Astrocyte (in vitro differentiated cells and primary cell): ENCODE measurements around the gene LY6G6D. TPM values are rescaled to one million over a fixed set of nuclear protein-coding genes. Genes with fewer than 3 reads are reported as not detected.
A peak's percentile ranks its signal among the peaks of the same experiment; 100 is the strongest.

ENCODE experiments used
- DNase-seq: peaks from one replicate; pipeline ENCODE4 v3.0.0-alpha.2; 2010; ENCODE audit warnings: low read depth
- FAIRE-seq: peaks from 2 replicates; lab custom pipeline; 2011; peaks lifted over from hg19 to GRCh38; lab: Jason Lieb, UNC
- H2AFZ ChIP-seq: 2 replicates; pipeline ENCODE4 v1.6.0; 2012; ENCODE audit warnings: low read depth, low read length, inconsistent platforms
- H3K27ac ChIP-seq: 2 replicates; pipeline ENCODE4 v1.5.1; 2011; ENCODE audit warnings: low read depth, low read length, inconsistent platforms
- H3K27me3 ChIP-seq: 2 replicates; pipeline ENCODE4 v1.6.0; 2011; ENCODE audit warnings: low read length, inconsistent platforms; ENCODE audit not compliant: insufficient read depth
- H3K36me3 ChIP-seq: 2 replicates; pipeline ENCODE4 v1.5.1; 2011; ENCODE audit warnings: low read length, inconsistent platforms; ENCODE audit not compliant: insufficient read depth
- H3K4me1 ChIP-seq: 2 replicates; pipeline ENCODE4 v1.5.1; 2011; ENCODE audit warnings: low read length, inconsistent platforms; ENCODE audit not compliant: insufficient read depth
- H3K4me2 ChIP-seq: 2 replicates; pipeline ENCODE4 v1.6.0; 2012; ENCODE audit warnings: low read length, inconsistent platforms
- H3K4me3 ChIP-seq: 2 replicates; pipeline ENCODE4 v1.5.1; 2011; ENCODE audit warnings: low read depth, mild to moderate bottlenecking, low read length, inconsistent platforms; ENCODE audit not compliant: insufficient read depth
- H3K79me2 ChIP-seq: 2 replicates; pipeline ENCODE4 v1.6.0; 2012; ENCODE audit warnings: mild to moderate bottlenecking, low read length, inconsistent platforms; ENCODE audit not compliant: insufficient read depth
- H3K9ac ChIP-seq: 2 replicates; pipeline ENCODE4 v1.6.0; 2012; ENCODE audit warnings: mild to moderate bottlenecking, low read length, inconsistent platforms
- H3K9me3 ChIP-seq: 2 replicates; pipeline ENCODE4 v1.5.1; 2012; ENCODE audit warnings: low read depth, mild to moderate bottlenecking, low read length, inconsistent platforms; ENCODE audit not compliant: insufficient read depth
- H4K20me1 ChIP-seq: 2 replicates; pipeline ENCODE4 v1.6.0; 2012; ENCODE audit warnings: low read length, inconsistent platforms; ENCODE audit not compliant: insufficient read depth
- H3K27ac Mint-ChIP-seq: one replicate; pipeline ENCODE4 v1.8.0; 2021; ENCODE audit warnings: mild to moderate bottlenecking, mixed read lengths; ENCODE audit not compliant: unreplicated experiment
- H3K27me3 Mint-ChIP-seq: one replicate; pipeline ENCODE4 v1.8.0; 2021; ENCODE audit warnings: low read depth, mixed read lengths; ENCODE audit not compliant: unreplicated experiment
- H3K36me3 Mint-ChIP-seq: one replicate; pipeline ENCODE4 v1.8.0; 2021; ENCODE audit warnings: low read depth, mixed read lengths; ENCODE audit not compliant: unreplicated experiment
- H3K4me1 Mint-ChIP-seq: one replicate; pipeline ENCODE4 v1.8.0; 2021; ENCODE audit warnings: low read depth, mixed read lengths; ENCODE audit not compliant: unreplicated experiment
- H3K4me3 Mint-ChIP-seq: one replicate; pipeline ENCODE4 v1.8.0; 2021; ENCODE audit warnings: mild to moderate bottlenecking, moderate library complexity, mixed read lengths; ENCODE audit not compliant: unreplicated experiment
- H3K9me3 Mint-ChIP-seq: one replicate; pipeline ENCODE4 v1.8.0; 2021; ENCODE audit warnings: mild to moderate bottlenecking, mixed read lengths; ENCODE audit not compliant: unreplicated experiment
- EZH2 ChIP-seq: IDR thresholded peaks from 2 replicates; pipeline ENCODE4 v1.6.1; 2012; ENCODE audit warnings: mild to moderate bottlenecking, low read length, inconsistent platforms; ENCODE audit not compliant: insufficient read depth
- total RNA-seq: library from RNA; stranded (reverse); gene quantifications from 2 replicates; pipeline ENCODE4 v1.2.1, GENCODE V29; 2021
- TF ChIP-seq, protein P1 (sequence below): IDR thresholded peaks from 2 replicates; pipeline ENCODE4 v1.5.1; 2011; ENCODE audit warnings: low read depth, mild to moderate bottlenecking, inconsistent platforms, low read length, moderate library complexity; ENCODE audit not compliant: insufficient read depth

The LY6G6D gene
- total RNA-seq, 1 donor from 2014 or later = not detected

DNA sequence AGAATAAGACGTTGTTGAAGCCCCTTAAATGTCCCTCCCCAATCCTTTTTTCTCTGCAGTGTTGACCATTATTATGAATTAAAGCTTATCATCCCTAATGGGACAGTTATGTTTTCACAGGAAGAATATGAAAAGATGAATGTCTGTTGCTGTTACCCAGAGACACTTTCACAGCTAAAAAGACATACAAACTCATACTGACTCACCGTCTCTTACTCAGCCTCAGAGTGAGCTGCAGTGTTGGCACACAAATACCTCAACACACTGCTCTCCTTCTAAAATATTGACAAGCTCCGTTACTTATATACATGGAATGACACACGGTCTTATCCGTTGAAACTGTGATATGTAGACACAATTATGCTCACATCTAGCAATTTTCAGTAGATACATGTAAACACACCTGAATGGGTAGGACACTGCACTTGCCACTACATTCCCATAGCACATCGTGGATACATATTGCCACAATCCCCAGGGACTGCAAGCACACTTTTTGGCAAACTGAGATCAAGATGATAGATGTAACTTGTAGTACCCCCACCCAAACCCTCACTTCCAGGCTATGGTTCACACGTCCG lies 37.7 kb downstream of the LY6G6D start:
- Mint-ChIP-seq H3K27ac (peak overlapping the region; percentile 84), H3K4me3 (peak overlapping the region; percentile 50), H3K36me3 (no peaks in the 10 kb centered on the region), H3K27me3 (no peaks in the 10 kb centered on the region), H3K9me3 (no peaks in the 10 kb centered on the region), H3K4me1 (peaks cover 16% of the 10 kb centered on the region)
- Histone ChIP-seq H3K36me3 (no peaks in the 10 kb centered on the region), H3K79me2 (no peaks in the 10 kb centered on the region), H3K4me3 (no peak overlapping the region), H2AFZ (no peak overlapping the region), H3K9ac (peak overlapping the region; percentile 43), H3K4me1 (peaks cover 11% of the 10 kb centered on the region), H3K27ac (peak overlapping the region; percentile 42), H4K20me1 (no peaks in the 10 kb centered on the region), H3K27me3 (no peaks in the 10 kb centered on the region), H3K4me2 (peak overlapping the region; percentile 64), H3K9me3 (no peaks in the 10 kb centered on the region)
- DNase-seq (peak; percentile 87), FAIRE-seq (peak; percentile 62)
- TF ChIP-seq, protein P1, sequence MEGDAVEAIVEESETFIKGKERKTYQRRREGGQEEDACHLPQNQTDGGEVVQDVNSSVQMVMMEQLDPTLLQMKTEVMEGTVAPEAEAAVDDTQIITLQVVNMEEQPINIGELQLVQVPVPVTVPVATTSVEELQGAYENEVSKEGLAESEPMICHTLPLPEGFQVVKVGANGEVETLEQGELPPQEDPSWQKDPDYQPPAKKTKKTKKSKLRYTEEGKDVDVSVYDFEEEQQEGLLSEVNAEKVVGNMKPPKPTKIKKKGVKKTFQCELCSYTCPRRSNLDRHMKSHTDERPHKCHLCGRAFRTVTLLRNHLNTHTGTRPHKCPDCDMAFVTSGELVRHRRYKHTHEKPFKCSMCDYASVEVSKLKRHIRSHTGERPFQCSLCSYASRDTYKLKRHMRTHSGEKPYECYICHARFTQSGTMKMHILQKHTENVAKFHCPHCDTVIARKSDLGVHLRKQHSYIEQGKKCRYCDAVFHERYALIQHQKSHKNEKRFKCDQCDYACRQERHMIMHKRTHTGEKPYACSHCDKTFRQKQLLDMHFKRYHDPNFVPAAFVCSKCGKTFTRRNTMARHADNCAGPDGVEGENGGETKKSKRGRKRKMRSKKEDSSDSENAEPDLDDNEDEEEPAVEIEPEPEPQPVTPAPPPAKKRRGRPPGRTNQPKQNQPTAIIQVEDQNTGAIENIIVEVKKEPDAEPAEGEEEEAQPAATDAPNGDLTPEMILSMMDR = no peak

- no peak overlapping the region for H3K4me2 ChIP-seq
- Mint-ChIP-seq H3K36me3 (peaks cover 19% of the 10 kb centered on the region), H3K27me3 (peaks cover 6% of the 10 kb centered on the region)
Observed at GRCh38 chr6:31758281-31758680, 43.1 kb downstream of the LY6G6D start.

GRCh38 chr6:31760790-31761189 lies 45.6 kb downstream of the LY6G6D start:
- Mint-ChIP-seq H3K27ac (no peak overlapping the region), H3K36me3 (peaks cover 22% of the 10 kb centered on the region), H3K4me3 (no peak overlapping the region), H3K27me3 (peaks cover 6% of the 10 kb centered on the region), H3K4me1 (peaks cover 6% of the 10 kb centered on the region), H3K9me3 (peaks cover 3% of the 10 kb centered on the region)
- no peak overlapping the region for H3K4me2 ChIP-seq
- DNase-seq = no peak
- H3K79me2 ChIP-seq = no peaks in the 10 kb centered on the region
- H3K9me3 ChIP-seq = no peaks in the 10 kb centered on the region
- H3K4me3 ChIP-seq = no peak overlapping the region
- no peak overlapping the region for H2AFZ ChIP-seq
- no peaks in the 10 kb centered on the region for H4K20me1 ChIP-seq
- peaks cover 4% of the 10 kb centered on the region for H3K4me1 ChIP-seq
- no peak overlapping the region for H3K27ac ChIP-seq
- no peaks in the 10 kb centered on the region for H3K36me3 ChIP-seq
- H3K27me3 ChIP-seq = no peaks in the 10 kb centered on the region
- TF ChIP-seq, protein P1 = no peak
- no peak for TF ChIP-seq EZH2
- no peak overlapping the region for H3K9ac ChIP-seq
- FAIRE-seq = no peak

More at GRCh38 chr6:31758281-31758680, 43.1 kb downstream of the LY6G6D start:
- Mint-ChIP-seq H3K27ac (no peak overlapping the region), H3K4me1 (peaks cover 2% of the 10 kb centered on the region), H3K4me3 (no peak overlapping the region), H3K9me3 (peaks cover 3% of the 10 kb centered on the region)
- Histone ChIP-seq H2AFZ (no peak overlapping the region), H3K9me3 (no peaks in the 10 kb centered on the region), H3K36me3 (no peaks in the 10 kb centered on the region), H3K4me1 (peaks cover under 1% of the 10 kb centered on the region), H3K4me3 (no peak overlapping the region), H3K79me2 (no peaks in the 10 kb centered on the region), H3K27ac (no peak overlapping the region), H3K9ac (no peak overlapping the region), H3K27me3 (no peaks in the 10 kb centered on the region), H4K20me1 (no peaks in the 10 kb centered on the region)
- TF ChIP-seq, protein P1 = no peak
- TF ChIP-seq EZH2 = no peak
- DNase-seq (no peak), FAIRE-seq (no peak)
